MCF 10A (cell line): Measurements from ENCODE around the gene ZDHHC15. TPM values are rescaled to one million over a fixed set of nuclear protein-coding genes. Genes with fewer than 3 reads are reported as not detected.
"Not testable (repeated sequence)": the region's sequence is repeated elsewhere in the genome, so short reads cannot be mapped to it uniquely, and the experiment has no call there.

Experiments used
- BruUV-seq: library from RNA; stranded (reverse); fragments of 400-500 nt; replicated peaks from 2 replicates; lab custom pipeline; 2021; lab: Mats Ljungman, UMichigan
- CTCF ChIA-PET: fragments of 300-600 bp; sonication (Branson Sonifier 250); formaldehyde crosslinking; extraction: SDS; loops from one replicate; lab custom pipeline; 2021; ENCODE audit warnings: antibody characterized with exemption, inconsistent platforms; lab: Yijun Ruan, JAX
- POLR2A ChIA-PET: fragments of 300-600, 350-650 bp; sonication (Branson Sonifier 250); formaldehyde crosslinking; extraction: SDS; loops from one replicate; lab custom pipeline; 2020; ENCODE audit warnings: antibody characterized with exemption, inconsistent platforms; lab: Yijun Ruan, JAX
- DNase-seq: peaks from one replicate; pipeline ENCODE4 v3.0.0-alpha.2; 2018; ENCODE audit not compliant: unreplicated experiment
- H3K27ac Mint-ChIP-seq: one replicate; pipeline ENCODE4 v1.8.0; 2022; ENCODE audit warnings: mild to moderate bottlenecking, low read depth, mixed read lengths; ENCODE audit not compliant: unreplicated experiment
- H3K27me3 Mint-ChIP-seq: one replicate; pipeline ENCODE4 v1.8.0; 2022; ENCODE audit warnings: mixed read lengths; ENCODE audit not compliant: insufficient read depth, unreplicated experiment
- H3K36me3 Mint-ChIP-seq: one replicate; pipeline ENCODE4 v1.8.0; 2022; ENCODE audit warnings: mild to moderate bottlenecking, moderate library complexity, mixed read lengths; ENCODE audit not compliant: insufficient read depth, unreplicated experiment
- H3K4me1 Mint-ChIP-seq: one replicate; pipeline ENCODE4 v1.8.0; 2022; ENCODE audit warnings: mixed read lengths; ENCODE audit not compliant: insufficient read depth, unreplicated experiment
- H3K4me3 Mint-ChIP-seq: one replicate; pipeline ENCODE4 v1.8.0; 2022; ENCODE audit warnings: mild to moderate bottlenecking, moderate library complexity, mixed read lengths; ENCODE audit not compliant: unreplicated experiment
- H3K9me3 Mint-ChIP-seq: one replicate; pipeline ENCODE4 v1.8.0; 2022; ENCODE audit warnings: mixed read lengths; ENCODE audit not compliant: unreplicated experiment
- CTCF ChIP-seq: fragments of 200-600 bp; IDR thresholded peaks from one replicate; pipeline ENCODE4 v1.8.0; 2022; ENCODE audit warnings: antibody characterized with exemption, mild to moderate bottlenecking; ENCODE audit not compliant: unreplicated experiment
- intact Hi-C: fragments of 100-400 bp; cut with micrococcal nuclease; formaldehyde crosslinking; loops from 2 replicates; pipeline ENCODE4 v1.14.1; 2022
- total RNA-seq: library from RNA; stranded (reverse); gene quantifications from 2 replicates; pipeline ENCODE4 v1.2.3, GENCODE V29; 2022

Gene ZDHHC15
- total RNA-seq, 1 experiment from 2014 or later, result not detected

DNA sequence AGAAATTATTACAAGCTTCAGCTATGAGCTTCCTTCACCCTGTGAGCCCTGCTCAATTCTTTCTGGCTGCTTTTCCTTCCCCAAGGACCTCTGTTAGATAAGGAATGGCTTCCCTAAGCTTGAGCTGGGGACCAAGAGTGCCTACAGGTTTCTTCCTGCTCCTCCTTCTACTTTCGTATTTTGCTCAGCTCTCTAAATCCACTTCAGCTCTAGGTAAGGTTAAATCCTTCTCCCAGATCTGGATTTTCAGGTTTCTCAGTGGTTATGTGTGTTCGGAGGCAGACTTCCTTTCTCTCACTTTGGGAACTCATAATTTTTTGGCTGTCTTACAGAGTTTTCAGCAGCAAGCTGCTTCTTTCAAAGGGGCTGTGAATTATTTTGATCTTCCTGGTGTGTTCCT, 21.9 kb upstream of the ZDHHC15 start:
- DNase-seq, result no peak
- BruUV-seq, result no TSS peak
- TF ChIP-seq CTCF, result no peak
- no peaks in the 10 kb centered on the region for H3K4me1 Mint-ChIP-seq
- POLR2A ChIA-PET, result no interaction called here
- no peak overlapping the region for H3K4me3 Mint-ChIP-seq
- intact Hi-C loops, result no loop called here
- H3K27me3 Mint-ChIP-seq, result no peaks in the 10 kb centered on the region
- H3K27ac Mint-ChIP-seq, result no peak overlapping the region
- no peaks in the 10 kb centered on the region for H3K36me3 Mint-ChIP-seq
- CTCF ChIA-PET, result no interaction called here
- H3K9me3 Mint-ChIP-seq, result peaks cover 11% of the 10 kb centered on the region

DNA sequence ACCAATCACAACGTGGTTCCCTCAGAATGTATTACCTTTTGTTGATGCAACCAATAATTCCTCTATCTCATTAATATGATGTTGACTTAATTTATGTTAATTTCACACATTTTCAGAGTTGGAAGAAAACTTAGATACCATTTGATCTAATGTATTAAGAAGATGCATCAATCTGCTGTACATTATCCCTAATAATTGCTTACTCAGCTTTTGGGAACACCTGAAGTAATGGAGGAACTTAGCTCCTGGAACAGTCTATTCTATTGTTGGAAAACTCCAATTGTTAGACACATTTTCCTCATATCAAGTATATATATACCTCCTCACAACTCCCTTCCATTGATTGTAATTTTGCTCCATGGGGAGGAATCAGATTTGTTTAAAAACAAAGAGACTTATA, 38.9 kb downstream of the ZDHHC15 start:
- no peak for DNase-seq
- Mint-ChIP-seq H3K4me1 (no peaks in the 10 kb centered on the region), H3K27ac (no peak overlapping the region), H3K27me3 (peaks cover 6% of the 10 kb centered on the region), H3K4me3 (no peak overlapping the region), H3K9me3 (peaks cover 14% of the 10 kb centered on the region), H3K36me3 (no peaks in the 10 kb centered on the region)
- no TSS peak for BruUV-seq
- ChIA-PET POLR2A (no interaction called here), CTCF (no interaction called here)
- intact Hi-C loops, result no loop called here
- TF ChIP-seq CTCF, result no peak

DNA sequence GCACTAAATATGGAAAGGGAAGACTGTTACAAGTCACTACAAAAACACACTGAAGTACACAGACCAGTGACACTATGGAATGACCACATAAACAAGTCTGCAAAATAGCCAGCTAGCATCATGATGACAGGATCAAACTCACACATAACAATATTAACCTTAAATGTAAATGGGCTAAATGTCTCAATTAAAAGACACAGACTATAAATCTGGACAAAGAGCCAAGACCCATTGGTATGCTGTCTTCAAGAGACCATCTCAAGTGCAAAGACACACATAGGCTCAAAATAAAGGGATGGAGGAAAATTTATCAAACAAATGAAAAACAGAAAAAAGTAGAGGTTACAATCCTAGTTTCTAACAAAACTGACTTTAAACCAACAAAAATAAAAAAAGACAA, 61.1 kb downstream of the ZDHHC15 start:
- CTCF ChIA-PET, H3K27me3 Mint-ChIP-seq, BruUV-seq, POLR2A ChIA-PET, H3K4me3 Mint-ChIP-seq, H3K27ac Mint-ChIP-seq, H3K36me3 Mint-ChIP-seq, intact Hi-C loops, DNase-seq, H3K4me1 Mint-ChIP-seq: not testable (repeated sequence)
- H3K9me3 Mint-ChIP-seq, result peaks cover 23% of the 10 kb centered on the region

DNA sequence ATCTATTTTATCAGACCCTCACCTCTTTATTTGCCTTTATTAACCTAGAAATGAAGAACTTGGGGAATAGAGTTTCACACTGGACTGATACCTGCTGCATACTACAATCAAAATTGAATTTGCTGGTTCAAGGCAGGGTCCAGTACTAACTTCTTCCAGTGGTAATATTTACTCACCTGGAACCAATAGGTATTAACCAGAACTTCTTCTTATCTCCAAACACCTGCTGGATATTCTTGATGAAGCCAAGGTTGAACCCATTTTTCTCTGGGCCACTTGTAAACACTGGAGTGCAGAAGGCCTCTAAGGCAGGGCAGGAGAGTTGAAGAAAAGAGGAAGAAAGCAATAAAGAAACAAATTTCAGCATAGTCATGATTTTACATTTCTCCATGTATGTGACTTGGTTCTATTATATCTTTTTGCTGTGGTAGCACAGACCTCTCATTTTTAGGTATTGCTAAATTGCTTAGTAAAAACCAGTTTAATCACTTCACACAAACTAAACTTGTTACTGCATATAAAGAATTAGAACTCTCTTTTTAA, 101.1 kb downstream of the ZDHHC15 start:
- H3K27me3 Mint-ChIP-seq, result no peaks in the 10 kb centered on the region
- ChIA-PET POLR2A (no interaction called here), CTCF (no interaction called here)
- TF ChIP-seq CTCF, result no peak
- H3K36me3 Mint-ChIP-seq, result no peaks in the 10 kb centered on the region
- H3K4me1 Mint-ChIP-seq, result no peaks in the 10 kb centered on the region
- no TSS peak for BruUV-seq
- H3K4me3 Mint-ChIP-seq, result no peak overlapping the region
- DNase-seq, result no peak
- H3K9me3 Mint-ChIP-seq, result no peaks in the 10 kb centered on the region
- intact Hi-C loops, result no loop called here
- no peak overlapping the region for H3K27ac Mint-ChIP-seq

GRCh38 chrX:75407153-75407552, 115.7 kb downstream of the ZDHHC15 start:
- H3K4me3 Mint-ChIP-seq, CTCF ChIA-PET, H3K4me1 Mint-ChIP-seq, H3K27ac Mint-ChIP-seq, DNase-seq, BruUV-seq, POLR2A ChIA-PET, H3K27me3 Mint-ChIP-seq, H3K36me3 Mint-ChIP-seq, intact Hi-C loops: not testable (repeated sequence)
- H3K9me3 Mint-ChIP-seq, result peaks cover 47% of the 10 kb centered on the region
